Measurements from ENCODE around the gene TLR7.

TLR7 gene

DNA sequence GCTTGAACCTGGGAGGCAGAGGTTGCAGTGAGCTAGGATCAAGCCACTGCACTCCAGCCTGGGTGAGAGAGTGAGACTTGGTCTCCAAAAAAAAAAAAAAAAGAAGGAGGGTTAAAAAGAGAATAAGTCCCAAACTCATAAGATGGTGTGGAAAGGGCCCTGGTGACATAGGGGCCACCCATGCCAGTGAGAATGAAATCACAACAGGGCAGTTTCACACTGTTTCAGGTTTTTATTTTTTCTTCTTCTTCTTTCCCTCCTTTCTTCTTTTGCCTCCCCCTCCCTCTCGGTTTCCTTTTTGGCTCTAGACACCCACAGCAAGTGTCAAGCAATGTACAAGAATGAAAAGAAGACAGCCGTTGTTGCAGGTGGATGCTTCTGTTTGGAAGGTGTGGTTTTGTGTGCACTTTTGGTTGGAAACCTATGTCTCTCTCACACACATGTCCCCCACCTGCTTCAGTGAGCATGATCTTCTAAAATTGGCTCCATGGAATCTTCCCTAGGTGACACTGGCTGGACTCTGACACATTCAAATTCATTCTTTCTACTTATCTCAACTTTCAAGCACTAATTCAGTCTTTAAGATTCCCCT, 25.1 kb downstream of the TLR7 start:
- no peak for DNase-seq

DNA sequence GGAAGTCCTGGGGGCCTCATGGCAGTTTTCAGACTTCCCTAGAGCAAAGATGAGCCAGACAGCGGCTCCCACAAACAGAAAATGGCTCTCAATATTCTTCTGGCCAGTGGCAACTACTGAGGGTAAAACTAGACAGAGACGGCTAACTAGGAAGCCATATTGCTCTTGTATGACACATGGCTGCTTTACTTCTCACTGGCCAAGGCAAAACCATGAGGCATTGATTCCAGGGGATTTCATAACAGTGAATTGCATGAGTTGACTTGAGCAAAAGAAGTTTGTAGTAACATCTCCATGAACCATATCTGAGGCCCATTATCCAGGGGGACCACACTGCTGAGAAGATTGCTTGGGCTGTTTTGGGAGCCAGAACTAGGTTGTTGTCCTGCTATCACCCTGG, 25.8 kb downstream of the TLR7 start:
- DNase-seq: no peak

DNA sequence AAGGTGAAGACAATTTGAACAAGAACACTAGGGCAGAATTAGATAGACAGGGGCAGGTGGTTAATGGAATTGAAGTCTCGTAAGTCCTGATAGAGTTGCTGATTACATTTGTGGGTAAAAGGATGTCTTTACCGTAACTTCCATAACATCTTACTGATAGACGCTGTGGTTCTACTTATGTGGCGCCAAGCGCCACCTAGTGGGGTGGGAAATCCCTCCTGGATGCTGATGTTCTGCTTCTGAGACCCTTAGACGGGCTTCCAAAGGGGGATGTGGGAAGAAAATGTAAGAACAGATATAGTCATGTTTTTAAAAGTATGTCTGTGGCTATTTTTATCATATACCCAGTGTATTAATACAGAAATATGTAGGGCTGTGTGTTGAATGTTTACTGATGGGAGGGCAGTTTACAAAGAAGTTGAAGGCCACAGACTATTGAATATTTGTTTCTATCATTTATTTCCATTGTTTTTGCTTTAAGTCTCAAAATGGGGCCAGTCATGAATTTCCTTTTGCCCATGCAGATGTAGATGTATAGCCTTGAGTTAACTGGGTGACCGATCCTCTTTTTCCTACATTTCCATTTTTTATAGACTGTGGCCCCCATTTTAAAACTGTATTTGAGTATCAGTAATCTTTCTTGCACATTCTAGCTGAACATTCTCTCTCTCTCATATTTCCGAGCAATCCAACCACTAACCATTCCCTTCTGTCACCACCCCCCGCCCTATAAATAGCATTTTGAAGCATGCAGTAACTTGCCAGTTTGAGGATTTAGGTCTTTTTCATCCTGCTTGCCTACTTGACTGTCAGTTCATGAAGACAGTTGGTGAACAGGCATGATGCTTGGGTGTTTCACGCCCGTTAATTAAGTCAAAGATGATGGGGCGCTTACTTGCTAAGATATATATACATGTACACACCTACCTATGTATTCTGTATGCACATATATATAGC, 27.5 kb downstream of the TLR7 start:
- DNase-seq: peak; percentile 0

DNA sequence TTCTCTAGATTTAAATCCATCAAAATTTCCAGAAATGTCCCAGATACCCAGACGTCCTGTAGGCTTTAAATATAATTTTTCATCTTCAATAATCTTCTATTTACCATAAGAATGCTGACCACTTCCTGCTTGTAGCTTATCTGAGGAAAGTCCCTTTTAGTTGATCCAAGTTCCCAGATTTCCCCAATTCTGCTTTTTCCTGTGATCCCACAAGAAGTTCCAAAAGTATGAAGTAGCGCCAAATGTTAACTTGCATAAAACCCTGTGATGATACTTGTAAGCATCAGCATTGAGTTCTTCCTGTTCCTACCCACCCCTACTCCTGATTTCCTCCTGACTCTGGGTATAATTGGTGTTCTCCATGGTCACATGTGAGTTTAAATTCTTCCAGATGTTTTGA, 29.0 kb downstream of the TLR7 start:
- no peak for DNase-seq

DNA sequence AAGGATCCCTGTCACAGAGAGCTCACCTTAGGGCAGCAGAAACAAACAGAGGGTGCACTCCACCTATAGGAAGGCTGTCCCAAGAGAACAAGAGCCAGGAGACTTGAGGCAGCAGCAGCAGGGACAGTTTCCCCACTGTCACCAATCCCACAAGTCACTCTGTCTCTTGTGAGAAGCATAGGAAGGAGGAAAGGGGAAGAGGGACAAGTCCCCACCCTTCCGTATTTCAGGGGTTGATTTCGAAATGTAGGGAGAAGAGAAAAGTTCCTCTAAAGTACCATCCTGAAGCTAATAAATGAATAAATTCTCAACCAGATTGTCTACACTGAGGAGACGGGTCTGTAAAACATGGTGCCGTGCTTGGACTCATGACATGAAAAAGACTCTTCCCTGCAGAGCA, 30.1 kb downstream of the TLR7 start:
- no peak for DNase-seq

DNA sequence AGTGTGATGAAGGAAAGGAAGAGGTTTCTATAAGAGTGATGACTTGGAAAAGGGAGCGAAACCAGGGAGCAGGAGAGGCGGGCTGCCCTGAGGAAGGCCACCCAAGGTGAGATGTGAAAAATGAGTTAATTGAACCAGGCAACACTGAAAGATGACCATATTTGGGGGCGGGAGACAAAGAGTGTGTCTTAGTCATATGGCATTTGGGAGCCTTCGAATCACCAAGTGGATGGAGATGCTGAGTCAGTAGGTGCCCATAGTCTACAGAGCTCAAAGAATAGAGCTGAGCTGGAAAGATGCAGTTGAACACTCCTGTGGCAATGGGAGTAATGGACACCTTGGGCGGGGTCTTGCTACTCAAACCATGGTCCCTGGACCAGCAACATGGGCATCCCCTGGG, 31.2 kb downstream of the TLR7 start:
- DNase-seq: no peak

DNA sequence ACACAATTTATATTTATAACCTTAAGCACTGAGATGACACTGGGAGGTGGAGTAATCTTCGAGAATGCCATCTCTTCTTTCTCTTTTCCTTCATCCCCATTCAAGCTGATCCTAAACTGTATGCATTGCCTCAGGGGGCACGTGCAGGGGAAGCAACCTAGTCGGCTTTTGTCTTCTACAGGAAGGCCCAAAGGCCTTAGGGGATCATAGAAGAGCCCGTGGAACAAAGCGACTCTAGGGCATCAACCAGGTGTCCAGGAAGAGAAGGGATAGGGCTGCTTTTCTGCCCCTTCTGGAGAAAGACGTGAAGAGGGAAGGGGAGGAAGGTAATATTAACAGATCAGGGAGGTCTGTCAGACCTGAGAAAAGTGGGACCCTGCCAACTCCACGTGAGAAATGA, 32.6 kb downstream of the TLR7 start:
- DNase-seq: no peak

DNA sequence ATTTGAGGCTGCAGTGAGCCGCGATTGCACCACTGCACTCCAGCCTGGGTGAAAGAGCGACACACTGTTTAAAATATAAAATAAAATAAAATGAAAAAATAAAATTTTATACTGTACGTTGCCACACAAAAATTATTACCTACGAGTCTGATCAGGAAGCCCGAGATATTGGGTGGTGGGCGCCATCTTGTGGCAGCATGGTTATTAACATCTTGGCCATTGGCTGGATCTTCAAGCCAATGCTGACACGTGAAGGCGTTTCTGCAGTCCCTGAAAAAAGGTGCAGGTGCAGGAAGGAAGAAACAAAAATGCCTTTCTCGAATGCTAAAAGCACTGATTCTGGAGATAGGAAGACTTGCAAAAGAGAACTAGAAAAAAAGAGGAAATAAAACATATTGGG, 34.6 kb downstream of the TLR7 start:
- DNase-seq: peak; percentile 23

DNA sequence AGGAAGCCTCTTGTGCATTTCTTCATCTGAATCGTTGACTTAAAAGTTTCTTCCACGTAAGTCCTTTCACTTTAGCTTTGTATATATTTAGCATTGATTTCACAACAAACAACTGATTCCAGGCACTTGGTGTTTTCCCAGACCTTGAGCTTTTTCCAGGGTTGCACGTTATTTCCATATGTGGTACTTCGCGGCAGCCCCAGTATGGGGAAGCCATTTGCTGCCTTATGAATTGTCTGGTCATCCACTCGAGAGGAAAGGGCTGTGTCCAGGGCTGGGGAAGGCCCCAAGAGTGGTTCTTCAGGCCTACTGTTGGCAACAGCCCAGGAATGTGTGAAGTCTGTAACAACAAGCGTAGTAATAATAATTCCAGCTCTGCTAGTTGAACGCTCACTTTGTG, 36.8 kb downstream of the TLR7 start:
- DNase-seq: no peak

DNA sequence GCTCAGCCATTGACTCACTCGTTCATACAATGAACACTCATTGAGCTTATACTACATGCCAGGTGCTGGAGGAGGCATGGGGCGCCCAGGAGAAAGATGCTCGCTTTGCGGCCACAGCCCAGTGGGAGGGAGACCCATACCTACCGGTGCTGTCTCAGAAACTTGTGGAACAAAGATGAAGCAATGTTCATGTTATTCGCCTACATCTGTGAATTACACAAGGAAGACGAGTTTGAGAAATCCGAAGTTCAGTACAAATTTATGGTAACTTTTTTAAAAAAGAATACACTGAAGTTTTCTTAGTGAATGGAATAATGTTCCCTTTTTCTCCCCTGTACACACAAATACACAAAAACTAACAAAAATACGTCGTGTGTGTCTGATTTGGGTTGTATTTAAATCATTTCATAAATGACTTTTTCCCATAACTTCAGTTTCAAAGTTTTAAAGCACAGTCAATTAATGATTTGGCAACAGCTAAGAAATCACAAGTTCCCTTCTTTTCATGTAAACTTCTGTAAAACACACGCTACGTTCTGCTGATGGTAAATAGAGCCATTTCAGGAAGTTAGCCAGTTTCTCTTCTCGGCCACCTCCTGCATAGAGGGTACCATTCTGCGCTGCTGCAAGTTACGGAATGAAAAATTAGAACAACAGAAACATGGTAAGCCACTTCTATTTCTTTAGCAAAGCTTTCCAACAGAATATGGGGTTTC, 39.3 kb downstream of the TLR7 start, which contains the start of gene TLR8:
Gene TLR8 (plus strand): TSS at position 575 of the 716 bp plus-strand sequence. CDS start 87 bp downstream, at position 662.
- no peak for DNase-seq

DNA sequence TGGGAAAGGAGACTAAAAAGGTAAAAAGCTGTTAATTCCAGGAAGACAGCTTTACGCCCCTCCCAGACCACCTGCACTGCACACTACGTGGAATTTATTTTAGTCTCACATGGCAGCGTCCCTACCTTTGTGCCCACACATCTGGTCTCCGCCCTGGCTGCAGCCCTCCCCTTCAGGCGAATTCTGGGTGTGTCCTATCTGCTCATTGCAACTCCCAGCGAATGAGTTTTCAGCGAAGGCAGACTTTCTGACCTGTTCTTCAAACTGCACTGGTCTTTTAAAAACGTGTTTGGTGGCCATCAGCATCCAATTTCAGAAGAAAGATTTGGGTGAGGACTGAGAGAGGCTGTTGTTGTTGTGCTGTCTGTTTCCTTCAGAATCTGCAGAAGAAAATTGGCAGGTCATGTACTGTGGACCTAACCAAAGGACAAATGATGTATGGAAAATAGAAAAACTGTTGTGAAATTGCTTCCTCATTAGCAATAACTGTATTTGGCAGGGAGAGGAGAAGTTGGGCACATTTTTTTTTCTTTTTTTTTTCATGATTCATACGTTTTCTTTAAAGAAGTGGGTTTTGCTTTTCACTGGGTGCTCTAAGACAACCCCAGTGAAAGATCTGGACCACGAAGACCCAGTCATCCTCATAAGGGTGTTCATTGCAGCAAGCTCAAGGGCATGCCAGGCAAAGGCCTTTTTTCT, 43.7 kb downstream of the TLR7 start:
- no peak for DNase-seq

DNA sequence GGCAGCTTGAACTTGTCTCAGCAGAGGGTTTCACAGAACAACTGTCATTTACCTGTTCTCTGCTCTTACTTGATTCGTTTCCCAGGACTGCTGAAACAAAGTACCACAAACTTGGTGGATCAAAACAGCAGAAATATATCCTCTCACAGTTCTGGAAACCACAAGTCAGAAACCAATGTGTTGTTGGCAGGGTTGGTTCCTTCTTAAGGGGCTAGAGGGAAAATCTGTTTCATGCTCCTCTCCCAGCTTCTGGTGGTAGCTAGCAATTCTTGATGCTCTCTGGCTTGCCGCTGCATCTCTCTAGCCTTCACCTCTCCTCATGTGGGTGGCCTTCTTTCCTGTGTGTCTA, 44.2 kb downstream of the TLR7 start:
- no peak for DNase-seq

DNA sequence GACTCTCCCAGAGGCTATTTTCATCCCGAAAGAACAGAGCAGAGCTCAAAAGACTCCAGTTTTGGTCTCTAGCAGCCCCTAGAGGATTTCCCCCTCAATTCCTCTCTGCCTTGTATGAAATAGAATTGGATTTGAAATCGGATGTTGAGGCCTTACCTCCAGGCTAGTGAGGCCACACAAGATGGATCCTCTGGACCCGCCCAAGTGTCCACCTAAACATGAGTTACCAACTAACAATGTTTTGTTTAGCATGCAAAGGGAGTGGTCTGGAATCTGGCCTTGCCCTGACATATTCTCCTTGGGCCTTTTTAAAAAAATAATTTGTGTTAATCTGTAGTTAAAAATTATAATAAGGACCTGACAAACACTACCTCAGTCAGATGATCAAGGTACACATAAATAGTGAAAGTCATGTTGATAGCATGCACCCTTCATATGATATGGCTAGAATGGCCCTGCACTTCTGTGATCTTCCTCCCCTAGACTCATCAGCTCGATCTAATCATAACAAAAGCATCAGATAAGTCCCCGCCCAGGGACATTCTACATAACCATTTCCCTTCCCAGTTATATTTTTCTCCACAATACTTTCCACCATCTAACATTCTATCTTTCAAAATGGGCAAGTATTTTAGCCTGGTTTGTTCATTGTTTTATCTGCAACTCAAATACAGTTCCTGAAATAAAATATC, 46.1 kb downstream of the TLR7 start:
- DNase-seq: no peak

DNA sequence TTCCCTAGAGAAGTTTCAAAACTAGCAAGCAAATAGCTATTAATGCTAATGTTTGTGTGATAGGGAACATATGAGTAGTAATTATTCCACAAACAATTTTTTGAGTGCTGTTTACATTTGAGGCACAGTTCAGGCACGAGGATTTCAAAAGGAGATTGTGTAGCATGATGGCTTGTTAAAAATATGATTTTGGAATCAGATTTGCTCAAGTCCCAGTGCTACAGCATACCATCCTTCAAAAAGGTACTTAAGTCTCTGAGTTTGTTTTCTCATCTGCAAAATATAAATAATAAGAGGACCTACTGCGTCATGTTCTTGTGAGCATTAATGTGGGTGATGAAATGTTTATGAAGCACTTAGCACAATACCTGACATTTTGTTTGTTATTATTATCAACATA, 50.9 kb downstream of the TLR7 start:
- no peak for DNase-seq

DNA sequence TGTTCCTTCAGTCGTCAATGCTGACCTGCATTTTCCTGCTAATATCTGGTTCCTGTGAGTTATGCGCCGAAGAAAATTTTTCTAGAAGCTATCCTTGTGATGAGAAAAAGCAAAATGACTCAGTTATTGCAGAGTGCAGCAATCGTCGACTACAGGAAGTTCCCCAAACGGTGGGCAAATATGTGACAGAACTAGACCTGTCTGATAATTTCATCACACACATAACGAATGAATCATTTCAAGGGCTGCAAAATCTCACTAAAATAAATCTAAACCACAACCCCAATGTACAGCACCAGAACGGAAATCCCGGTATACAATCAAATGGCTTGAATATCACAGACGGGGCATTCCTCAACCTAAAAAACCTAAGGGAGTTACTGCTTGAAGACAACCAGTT, 52.2 kb downstream of the TLR7 start:
- DNase-seq: no peak

DNA sequence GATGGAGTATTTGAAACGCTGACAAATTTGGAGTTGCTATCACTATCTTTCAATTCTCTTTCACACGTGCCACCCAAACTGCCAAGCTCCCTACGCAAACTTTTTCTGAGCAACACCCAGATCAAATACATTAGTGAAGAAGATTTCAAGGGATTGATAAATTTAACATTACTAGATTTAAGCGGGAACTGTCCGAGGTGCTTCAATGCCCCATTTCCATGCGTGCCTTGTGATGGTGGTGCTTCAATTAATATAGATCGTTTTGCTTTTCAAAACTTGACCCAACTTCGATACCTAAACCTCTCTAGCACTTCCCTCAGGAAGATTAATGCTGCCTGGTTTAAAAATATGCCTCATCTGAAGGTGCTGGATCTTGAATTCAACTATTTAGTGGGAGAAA, 52.7 kb downstream of the TLR7 start:
- no peak for DNase-seq

DNA sequence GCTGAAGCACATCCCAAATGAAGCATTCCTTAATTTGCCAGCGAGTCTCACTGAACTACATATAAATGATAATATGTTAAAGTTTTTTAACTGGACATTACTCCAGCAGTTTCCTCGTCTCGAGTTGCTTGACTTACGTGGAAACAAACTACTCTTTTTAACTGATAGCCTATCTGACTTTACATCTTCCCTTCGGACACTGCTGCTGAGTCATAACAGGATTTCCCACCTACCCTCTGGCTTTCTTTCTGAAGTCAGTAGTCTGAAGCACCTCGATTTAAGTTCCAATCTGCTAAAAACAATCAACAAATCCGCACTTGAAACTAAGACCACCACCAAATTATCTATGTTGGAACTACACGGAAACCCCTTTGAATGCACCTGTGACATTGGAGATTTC, 54.1 kb downstream of the TLR7 start:
- DNase-seq: no peak

DNA sequence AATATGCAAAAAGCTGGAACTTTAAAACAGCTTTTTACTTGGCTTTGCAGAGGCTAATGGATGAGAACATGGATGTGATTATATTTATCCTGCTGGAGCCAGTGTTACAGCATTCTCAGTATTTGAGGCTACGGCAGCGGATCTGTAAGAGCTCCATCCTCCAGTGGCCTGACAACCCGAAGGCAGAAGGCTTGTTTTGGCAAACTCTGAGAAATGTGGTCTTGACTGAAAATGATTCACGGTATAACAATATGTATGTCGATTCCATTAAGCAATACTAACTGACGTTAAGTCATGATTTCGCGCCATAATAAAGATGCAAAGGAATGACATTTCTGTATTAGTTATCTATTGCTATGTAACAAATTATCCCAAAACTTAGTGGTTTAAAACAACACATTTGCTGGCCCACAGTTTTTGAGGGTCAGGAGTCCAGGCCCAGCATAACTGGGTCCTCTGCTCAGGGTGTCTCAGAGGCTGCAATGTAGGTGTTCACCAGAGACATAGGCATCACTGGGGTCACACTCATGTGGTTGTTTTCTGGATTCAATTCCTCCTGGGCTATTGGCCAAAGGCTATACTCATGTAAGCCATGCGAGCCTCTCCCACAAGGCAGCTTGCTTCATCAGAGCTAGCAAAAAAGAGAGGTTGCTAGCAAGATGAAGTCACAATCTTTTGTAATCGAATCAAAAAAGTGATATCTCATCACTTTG, 55.2 kb downstream of the TLR7 start:
- DNase-seq: no peak

DNA sequence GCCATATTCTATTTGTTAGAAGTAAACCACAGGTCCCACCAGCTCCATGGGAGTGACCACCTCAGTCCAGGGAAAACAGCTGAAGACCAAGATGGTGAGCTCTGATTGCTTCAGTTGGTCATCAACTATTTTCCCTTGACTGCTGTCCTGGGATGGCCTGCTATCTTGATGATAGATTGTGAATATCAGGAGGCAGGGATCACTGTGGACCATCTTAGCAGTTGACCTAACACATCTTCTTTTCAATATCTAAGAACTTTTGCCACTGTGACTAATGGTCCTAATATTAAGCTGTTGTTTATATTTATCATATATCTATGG, 55.7 kb downstream of the TLR7 start:
- DNase-seq: no peak

DNA sequence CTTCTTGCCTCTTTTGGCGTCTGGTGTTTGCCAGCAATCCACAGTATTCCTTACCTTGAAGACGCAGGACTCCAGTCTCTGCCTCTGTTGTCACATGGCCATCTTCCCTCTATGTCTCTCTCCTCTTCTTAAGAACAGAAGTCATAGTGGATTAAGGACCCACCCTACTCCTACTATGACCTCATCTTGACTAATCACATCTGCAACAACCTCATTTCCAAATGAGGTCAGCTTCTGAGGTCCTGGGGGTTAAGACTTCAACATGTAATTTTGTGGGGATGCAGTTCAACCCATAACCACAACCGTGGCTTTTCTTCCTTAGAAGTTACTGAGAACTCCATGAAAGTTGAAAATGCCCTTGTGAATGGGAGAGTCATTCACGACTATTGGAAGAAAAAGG, 62.8 kb downstream of the TLR7 start:
- no peak for DNase-seq

DNA sequence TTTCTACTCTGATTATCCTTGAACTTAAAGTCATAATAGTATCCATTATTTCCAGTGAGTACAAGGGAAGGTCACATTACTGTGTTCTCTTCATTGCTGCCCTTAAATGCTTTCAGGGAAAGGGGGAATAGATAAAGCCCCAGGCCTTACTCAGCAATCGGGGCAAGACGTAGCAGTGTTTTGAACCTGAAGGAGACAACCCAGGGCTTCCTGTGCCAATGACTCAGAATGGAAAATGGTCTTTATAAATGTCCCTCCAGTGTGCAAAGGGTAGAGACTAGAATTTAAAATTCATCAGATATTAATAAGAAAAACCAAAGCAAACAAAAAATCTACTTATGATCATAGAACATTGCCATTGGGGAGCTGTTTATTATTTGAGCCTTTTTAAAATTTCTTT, 63.3 kb downstream of the TLR7 start:
- no peak for DNase-seq

DNA sequence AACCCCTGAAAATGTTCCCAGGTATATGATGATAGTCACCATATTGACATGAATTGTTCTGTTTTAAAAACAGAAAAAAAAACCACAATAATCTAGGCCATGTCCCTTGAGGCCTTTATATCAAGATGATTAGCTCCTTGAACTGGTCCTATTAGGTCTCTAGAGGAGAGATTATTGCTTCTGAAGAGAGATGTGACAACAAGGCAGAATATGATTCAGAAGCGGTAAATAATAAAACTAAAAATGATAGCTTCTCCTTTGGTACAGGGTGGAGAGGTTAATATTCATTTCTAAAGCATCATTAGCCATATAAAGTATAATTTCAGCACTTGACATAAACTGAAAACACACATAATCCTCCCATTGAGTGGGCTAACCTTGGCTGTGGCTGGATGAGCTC, 65.4 kb downstream of the TLR7 start:
- DNase-seq: peak; percentile 18
